ENCODE data around the gene SRMS.
"Not testable (repeated sequence)": the region's sequence is repeated elsewhere in the genome, so short reads cannot be mapped to it uniquely, and the experiment has no call there.

The SRMS gene

DNA sequence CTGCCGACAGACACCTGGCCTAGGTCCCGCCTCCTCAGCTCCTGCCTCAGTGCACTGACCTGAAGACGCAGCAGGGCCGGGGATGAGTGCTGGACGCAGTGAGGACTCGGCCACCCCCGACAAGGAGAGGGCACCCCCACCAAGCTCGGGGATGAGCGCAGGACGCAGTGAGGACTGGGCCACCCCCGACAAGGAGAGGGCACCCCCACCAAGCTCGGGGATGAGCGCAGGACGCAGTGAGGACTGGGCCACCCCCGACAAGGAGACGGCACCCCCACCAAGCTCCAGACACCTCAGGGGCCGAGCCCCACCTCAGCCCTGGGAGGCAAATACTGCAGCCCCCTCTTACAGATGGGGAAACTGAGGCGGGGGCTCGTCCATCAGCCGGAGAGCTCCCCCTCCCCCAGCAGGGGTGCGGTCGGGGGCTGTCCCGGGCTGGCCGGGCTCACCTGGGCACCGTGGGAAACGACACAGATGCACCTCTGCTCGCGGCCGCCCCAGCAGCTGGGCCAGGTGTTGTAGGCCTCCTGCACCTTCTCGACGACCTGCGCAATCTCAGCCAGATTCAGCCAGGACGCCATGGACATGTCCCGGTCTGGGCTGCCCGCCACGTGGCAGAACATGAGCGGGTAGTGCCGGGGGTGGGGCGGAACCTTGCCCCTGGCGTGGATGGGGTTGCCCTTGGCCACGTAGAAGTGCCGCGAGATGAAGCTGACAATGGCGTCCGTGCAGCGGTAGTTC, 19.0 kb upstream of the SRMS start:
- no peak for DNase-seq (ENCODE audit: low read depth)

DNA sequence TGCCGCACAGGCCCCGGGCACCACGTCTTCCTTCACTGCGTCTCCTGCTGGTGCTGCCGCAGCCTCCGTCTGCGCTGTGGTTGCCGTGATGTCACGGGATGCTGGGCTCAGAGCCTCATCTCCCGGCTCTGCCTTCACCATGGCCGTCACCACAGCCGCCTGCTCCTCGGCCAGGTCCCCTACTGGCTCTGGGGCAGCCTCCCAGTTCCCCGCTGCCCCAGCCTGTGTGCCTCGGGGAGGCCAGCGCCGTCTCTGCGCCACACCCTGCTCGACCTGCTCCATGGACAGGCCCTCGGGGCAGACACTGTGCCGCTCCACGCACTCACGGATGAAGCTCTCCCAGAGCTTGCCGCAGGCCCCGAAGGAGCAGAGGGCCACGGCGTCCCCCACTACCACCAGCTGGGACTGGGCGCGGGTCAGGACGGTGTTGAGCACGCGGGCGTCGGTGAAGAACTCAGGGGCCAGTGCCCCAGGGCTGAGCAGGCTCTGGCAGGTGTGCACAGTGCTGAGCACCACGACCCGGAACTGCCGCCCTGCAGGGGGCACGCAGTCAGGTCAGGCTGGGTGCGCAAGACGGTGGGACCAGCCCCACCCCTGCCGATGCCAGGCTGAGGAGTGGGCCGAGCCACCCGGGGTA, 18.3 kb upstream of the SRMS start:
- DNase-seq (ENCODE audit: low read depth) = no peak

- DNase-seq (ENCODE audit: low read depth) = no peak
Measured at GRCh38 chr20:63565021-63565698, 17.6 kb upstream of the SRMS start.

DNA sequence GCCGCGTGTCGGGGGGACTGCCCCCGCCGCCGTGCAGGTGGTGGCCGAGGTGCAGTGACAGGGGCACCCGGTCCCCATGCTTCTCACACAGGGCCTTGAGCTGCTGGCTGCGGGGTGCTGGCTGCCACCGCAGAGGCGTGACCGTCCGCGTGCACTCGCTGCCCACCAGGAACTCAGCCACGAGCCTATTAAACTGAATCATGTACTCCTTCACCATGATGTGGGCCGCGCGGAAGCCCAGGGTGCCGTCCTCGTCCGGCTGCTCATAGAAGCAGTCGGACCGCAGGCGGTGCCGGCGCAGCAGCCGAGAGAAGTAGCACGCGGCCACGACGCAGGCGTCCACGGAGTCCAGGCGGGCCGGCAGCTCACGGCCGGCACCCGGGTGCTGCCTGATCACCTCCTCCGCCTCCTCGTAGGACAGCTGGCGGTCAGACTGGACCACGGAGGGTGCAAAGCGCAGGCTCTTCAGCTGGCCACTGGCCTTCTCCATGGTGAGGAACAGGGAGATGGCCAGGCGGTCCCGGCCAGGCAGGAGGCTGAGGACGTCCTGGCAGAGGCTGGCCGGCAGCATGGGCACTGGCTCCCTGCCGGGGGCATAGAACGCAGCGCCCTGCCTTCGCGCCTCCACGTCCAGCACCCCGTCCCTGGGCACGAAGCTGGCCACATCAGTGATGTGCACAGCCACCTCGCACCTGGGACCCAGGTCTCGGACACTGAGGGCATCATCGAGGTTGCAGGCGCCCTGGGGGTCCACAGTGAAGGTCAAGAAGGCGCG, 16.7 kb upstream of the SRMS start:
- DNase-seq (ENCODE audit: low read depth) = no peak

DNA sequence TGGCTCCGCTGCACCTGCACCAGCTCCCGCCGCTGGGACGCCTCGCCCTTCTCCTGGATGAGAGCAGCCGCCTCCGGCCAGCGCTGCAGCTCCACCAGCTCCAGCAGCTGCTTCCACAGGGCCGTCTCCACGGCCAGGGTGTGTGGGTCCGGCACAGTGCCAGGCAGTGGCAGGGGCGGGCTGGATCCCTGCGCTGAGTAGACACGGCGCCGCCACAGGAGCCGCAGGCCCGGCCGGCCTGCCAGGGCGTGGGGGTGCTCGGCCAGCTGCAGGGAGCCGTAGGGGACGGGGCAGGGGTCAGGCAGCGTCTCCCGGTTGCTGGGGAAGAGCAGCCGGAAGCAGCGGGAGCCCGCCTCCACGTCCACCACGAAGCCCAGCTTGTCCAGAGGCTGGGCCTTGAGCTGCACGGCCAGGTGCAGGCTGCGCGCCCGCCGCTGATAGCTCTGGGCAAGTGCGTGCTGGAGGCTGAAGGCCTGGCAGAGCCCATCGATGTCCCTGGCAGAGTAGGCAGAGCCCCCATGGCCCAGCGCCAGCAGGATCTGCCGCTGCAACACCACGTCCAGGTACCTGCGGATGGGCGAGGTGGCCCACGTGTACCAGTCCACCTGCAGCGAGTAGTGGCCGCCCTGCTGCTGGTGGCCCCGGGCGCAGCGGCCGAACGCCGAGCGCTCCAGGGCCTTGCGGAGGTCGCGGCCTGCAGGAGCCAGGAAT, 15.8 kb upstream of the SRMS start:
- DNase-seq (ENCODE audit: low read depth) = no peak

DNA sequence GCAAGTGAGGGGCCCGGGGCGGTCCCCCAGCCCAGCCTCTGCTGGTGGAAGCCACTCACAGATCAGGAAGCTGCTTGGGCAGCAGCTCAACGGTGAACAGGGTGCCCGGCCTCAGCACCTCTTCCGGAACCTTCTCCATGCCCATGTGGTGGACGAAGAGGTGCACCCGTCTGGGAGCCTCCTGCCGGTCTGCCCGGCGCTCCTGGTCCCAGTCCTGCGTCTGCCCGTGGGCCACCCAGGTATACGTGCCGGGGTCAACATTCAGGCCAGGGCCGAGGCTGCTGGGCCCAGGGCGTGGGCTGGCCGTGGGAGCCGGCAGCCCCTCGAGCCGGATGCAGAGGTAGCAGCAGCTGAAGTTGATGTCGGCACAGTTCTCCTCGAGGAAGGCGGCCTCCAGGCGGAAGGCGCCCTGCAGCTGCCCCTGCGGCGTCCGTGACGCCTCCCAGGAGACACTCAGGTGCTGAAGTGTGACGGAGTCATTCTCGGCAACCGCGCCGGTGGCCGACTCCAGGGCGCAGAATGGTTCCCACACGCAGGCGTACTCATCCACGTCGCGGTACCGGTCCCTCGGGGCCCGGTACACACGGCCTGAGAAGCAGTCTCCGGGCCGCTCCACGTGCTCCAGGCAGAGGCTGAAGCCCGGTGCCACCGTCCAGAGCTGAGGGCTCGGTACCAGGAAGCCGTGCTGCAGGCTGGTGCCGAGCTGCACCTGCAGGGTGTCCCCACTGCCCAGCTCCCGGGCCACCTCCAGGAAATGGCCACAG, 15.1 kb upstream of the SRMS start:
- DNase-seq (ENCODE audit: low read depth) = no peak

DNA sequence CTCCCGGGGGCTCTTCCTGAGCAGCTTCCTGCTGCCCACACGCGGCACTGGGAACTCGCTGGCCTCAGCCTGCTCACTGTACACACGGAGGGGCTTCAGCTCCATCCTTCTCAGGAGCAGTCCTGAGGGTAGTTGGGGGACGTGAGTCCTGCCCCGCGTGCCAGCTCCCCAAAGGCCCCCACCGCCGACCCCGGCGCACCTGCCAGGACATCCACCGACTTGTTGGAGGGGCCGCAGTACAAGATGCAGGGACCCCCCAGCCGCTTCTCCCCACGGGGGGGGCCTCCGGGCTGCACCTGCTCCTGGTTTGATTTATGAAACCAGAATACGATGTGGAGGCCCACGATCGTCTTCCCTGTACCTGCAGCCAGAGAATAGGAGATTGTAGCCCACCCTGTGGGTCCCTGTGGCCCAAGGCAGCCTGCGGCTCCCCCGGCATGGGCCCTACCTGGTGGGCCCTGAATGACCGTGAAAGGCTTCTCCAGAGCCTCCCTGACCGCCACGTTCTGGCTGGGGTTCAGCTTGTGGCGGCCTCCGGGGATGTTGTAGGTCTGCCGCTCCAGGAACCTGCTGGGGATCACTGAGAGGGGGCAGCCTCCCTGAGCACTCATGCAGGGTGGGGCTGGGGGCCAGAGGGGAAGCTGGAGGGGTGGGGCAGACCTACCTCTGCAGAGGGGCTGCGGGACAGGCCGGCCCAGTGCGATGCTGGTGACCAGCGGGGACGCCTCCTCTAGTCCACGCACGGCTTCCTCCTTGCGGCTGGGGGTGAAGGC, 14.3 kb upstream of the SRMS start:
- no peak for DNase-seq (ENCODE audit: low read depth)

DNA sequence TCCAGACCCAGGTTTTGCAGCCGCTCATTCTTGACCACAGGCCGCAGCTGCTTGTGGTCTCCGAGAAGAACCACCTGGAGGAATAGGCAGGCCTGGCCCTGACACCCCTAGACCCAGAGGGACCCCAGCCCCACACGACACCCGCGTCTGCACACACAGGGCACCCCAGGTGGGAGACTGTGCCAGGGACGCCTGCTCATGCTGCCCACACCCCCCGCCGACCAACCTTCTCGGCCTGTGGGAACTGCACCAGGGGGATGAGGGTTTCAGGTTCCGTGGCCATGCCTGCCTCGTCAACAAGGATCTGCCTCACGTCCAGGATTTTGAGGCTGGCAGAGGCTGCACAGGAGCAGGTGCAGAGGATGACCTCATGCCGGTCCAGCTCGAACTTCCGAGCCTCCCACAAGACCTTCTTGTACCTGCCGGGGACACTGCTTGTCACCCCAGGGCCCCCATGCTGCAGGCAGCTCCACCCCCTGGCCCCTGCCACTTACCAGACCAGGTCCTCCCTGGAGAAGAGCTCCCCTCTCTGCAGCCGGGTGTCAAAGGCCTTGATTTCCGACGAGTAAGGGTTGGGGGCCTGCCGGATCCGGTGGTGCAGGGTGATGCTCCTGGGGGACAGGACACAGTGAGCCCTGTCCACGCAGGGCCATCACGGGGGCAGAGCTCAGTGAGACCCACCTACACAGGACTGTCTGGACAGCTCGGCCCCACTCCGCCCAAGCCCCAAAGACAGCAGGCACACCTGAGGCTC, 13.5 kb upstream of the SRMS start:
- DNase-seq (ENCODE audit: low read depth) = no peak

DNA sequence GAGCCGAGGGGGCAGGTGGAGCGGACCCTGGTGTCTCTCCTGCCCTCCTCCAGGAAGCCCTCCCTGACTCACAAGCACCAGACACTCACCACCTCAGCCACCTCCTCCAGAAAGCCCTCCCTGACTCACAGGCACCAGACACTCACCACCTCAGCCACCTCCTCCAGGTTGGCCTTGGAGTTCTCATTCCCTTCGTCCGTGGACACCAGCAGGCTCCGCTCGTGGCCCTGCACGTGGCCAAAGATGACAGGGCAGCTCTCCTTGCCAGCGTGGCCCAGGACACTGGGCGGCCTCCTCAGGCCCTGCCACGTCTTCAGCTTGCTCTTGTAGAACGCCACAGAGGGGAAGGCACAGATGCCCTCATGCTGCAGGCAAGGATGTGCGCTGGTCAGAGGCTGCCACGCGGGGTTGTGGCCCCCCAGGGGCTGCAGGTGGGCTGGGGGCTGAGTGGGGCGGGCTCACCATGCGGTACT, 12.8 kb upstream of the SRMS start:
- DNase-seq (ENCODE audit: low read depth) = no peak

DNA sequence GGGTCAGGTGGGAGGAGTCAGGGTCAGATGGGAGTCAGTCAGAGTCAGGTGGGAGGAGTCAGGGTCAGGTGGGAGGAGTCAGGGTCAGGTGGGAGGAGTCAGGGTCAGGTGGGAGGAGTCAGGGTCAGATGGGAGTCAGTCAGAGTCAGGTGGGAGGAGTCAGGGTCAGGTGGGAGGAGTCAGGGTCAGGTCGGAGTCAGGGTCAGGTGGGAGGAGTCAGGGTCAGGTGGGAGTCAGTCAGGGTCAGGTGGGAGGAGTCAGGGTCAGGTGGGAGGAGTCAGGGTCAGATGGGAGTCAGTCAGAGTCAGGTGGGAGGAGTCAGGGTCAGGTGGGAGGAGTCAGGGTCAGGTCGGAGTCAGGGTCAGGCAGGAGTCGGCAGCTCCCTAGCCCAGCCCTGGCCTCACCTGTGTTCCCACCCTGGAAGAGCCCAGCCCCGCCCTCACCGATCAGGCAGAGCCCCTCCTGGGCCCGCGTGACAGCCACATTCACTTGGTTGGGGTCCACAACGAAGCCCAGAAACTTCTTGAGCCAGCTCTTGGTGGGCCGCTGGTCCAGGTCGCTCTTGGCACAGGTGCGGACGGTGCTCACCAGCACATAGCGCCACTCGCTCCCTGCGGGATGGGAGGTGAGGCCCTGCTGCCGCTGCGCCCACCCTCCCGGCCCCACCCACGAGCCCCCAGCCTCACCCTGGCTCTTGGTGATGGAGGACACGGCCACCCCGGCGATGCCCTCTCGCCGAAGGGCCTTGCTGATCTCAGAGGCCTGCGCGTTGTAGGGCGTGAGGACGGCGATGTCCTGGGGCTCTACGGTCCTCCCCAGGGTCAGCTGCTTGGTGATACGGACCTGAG, 12.2 kb upstream of the SRMS start:
- not testable (repeated sequence) for DNase-seq (ENCODE audit: low read depth)

GRCh38 chr20:63558804-63559484, 11.4 kb upstream of the SRMS start:
- no peak for DNase-seq (ENCODE audit: low read depth)

- DNase-seq (ENCODE audit: low read depth) = no peak
Measured at GRCh38 chr20:63557481-63557891, 9.9 kb upstream of the SRMS start.

DNA sequence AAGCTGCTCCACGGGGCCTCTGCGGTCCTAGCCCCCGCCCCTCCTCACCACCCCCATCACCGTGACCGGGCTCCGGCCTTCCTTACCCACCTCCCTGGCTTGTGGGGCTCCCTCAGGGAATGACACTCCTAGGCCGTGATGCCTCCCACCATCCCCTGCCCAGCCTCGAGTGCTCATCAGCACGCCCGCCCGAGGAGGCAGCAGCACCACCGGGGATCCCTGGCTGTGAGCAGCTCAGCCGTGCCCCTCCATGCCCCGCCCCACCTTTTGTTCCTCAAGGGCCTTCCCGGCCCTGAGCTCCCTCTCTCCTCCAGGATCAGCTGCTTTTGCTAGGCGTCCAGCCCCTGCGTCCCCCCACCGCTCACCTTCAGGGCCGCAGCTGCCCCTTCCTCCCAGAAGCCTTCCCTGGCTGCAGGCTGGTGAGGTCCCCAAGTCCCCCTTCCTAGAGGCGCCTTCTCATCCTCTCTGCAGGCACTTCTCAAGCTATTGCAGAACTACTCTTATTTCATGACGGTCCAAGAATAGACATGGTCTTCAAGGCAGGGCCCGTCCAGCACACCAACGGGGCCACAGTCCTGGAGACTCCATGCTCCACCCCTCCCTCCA, 9.4 kb upstream of the SRMS start:
- DNase-seq (ENCODE audit: low read depth) = no peak

DNA sequence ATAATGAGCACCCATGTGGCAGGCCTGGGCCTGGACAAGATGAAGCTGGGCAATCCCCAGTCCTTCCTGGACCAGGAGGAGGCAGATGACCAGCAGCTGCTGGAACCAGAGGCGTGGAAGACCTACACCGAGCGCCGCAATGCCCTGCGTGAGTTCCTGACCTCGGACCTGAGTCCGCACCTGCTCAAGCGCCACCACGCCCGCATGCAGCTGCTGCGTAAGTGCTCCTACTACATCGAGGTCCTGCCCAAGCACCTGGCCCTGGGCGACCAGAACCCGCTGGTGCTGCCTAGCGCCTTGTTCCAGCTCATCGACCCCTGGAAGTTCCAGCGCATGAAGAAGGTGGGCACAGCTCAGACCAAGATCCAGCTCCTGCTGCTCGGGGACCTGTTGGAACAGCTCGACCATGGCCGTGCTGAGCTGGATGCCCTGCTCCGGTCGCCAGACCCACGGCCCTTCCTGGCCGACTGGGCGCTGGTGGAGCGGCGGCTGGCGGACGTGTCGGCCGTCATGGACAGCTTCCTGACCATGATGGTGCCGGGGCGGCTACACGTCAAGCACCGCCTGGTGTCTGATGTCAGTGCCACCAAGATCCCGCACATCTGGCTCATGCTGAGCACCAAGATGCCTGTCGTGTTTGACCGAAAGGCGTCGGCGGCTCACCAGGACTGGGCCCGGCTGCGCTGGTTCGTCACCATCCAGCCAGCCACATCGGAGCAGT, 8.3 kb upstream of the SRMS start:
- no peak for DNase-seq (ENCODE audit: low read depth)

- no peak for DNase-seq (ENCODE audit: low read depth)
Measured at GRCh38 chr20:63554361-63555278, 7.1 kb upstream of the SRMS start.

DNA sequence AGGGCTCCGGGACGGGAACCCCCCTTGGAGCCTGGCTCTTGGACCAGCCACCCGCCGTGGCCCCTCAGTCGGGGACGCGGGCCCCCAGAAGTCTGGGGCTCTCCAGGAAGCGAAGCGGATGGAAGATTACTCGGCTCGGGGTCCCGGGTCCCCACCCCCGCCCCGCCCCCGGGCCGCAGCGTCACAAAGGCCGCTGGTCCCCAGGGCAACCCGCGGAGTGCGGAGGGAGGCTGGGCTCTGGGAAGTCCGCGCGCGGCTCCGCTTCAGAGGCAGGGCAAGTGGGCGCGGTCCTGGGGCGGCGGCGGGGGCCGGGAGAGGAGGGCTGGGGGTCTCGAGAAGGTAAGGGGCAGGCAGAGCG, 6.4 kb upstream of the SRMS start, which contains the start of gene FNDC11:
Gene FNDC11 (plus strand): TSS at position 227 of the 358 bp plus-strand sequence. CDS start 1,505 bp downstream, outside the sequence.
- DNase-seq (ENCODE audit: low read depth) = no peak

Measured in activated T-helper 1 cell treated with Interleukin-2 at 50 U/mL for 16 hours (primary cell).